GM23338 (cell line): ENCODE results near the gene ROCK2. TPM values are rescaled to one million over a fixed set of nuclear protein-coding genes. Genes with fewer than 3 reads are reported as not detected.

Experiments used
- ATAC-seq: fragments of 200-7000 bp; cut with Tn5 transposase; 3 replicates; pipeline ENCODE4 v1.9.1; 2020
- DNase-seq: peaks from one replicate; pipeline ENCODE4 v3.0.0-alpha.2; 2015; ENCODE audit warnings: low spot score
- H2AFZ ChIP-seq: fragments of 200-600 bp; sonication (generic); 2 replicates; pipeline ENCODE4 v1.8.0; 2016; ENCODE audit warnings: antibody characterized with exemption, mild to moderate bottlenecking, moderate library complexity
- H3F3A ChIP-seq: fragments of 200-600 bp; sonication (generic); replicated peaks from 2 replicates; pipeline ENCODE4 v1.8.0; 2017; ENCODE audit warnings: antibody characterized with exemption, mixed run types, low read depth
- H3K27ac ChIP-seq: fragments of 200-600 bp; sonication (generic); 2 replicates; pipeline ENCODE4 v1.6.1; 2016; ENCODE audit warnings: low read depth
- H3K27me3 ChIP-seq: fragments of 200-600 bp; sonication (generic); 2 replicates; pipeline ENCODE4 v1.8.0; 2016; ENCODE audit warnings: mild to moderate bottlenecking, mixed run types, moderate library complexity; ENCODE audit not compliant: insufficient read depth
- H3K36me3 ChIP-seq: fragments of 200-600 bp; sonication (generic); 2 replicates; pipeline ENCODE4 v1.8.0; 2016; ENCODE audit warnings: mild to moderate bottlenecking; ENCODE audit not compliant: insufficient read depth
- H3K4me1 ChIP-seq: fragments of 200-600 bp; sonication (generic); 2 replicates; pipeline ENCODE4 v1.8.0; 2016; ENCODE audit warnings: mild to moderate bottlenecking, moderate library complexity; ENCODE audit not compliant: insufficient read depth
- H3K4me2 ChIP-seq: fragments of 200-600 bp; sonication (generic); 2 replicates; pipeline ENCODE4 v1.7.1; 2017; ENCODE audit warnings: mixed run types
- H3K4me3 ChIP-seq: fragments of 200-600 bp; sonication (generic); 2 replicates; pipeline ENCODE4 v1.6.1; 2016; ENCODE audit warnings: mixed run types
- H3K79me2 ChIP-seq: fragments of 200-600 bp; sonication (generic); replicated peaks from 2 replicates; pipeline ENCODE4 v1.8.0; 2017; ENCODE audit warnings: mild to moderate bottlenecking; ENCODE audit not compliant: insufficient read depth
- H3K9me2 ChIP-seq: fragments of 200-600 bp; sonication (generic); 2 replicates; pipeline ENCODE4 v1.8.0; 2017; ENCODE audit not compliant: insufficient read depth
- H4K20me1 ChIP-seq: fragments of 200-600 bp; sonication (generic); replicated peaks from 2 replicates; pipeline ENCODE4 v1.8.0; 2017; ENCODE audit warnings: mild to moderate bottlenecking; ENCODE audit not compliant: insufficient read depth
- H3K27ac Mint-ChIP-seq: 2 replicates; pipeline ENCODE4 v1.8.0; 2020; ENCODE audit warnings: inconsistent platforms, mild to moderate bottlenecking, moderate library complexity, mixed read lengths
- H3K27me3 Mint-ChIP-seq: 3 replicates; pipeline ENCODE4 v1.8.0; 2022; ENCODE audit warnings: low read depth, mild to moderate bottlenecking, moderate library complexity, mixed read lengths, inconsistent platforms; ENCODE audit not compliant: insufficient read depth, poor library complexity
- H3K36me3 Mint-ChIP-seq: 3 replicates; pipeline ENCODE4 v1.8.0; 2021; ENCODE audit warnings: low read depth, mild to moderate bottlenecking, inconsistent platforms, moderate library complexity, mixed read lengths
- H3K4me1 Mint-ChIP-seq: 3 replicates; pipeline ENCODE4 v1.8.0; 2020; ENCODE audit warnings: mild to moderate bottlenecking, inconsistent platforms, mixed read lengths
- H3K4me3 Mint-ChIP-seq: 3 replicates; pipeline ENCODE4 v1.8.0; 2021; ENCODE audit warnings: moderate library complexity, mild to moderate bottlenecking, inconsistent platforms, mixed read lengths
- H3K9me3 Mint-ChIP-seq: 3 replicates; pipeline ENCODE4 v1.8.0; 2020; ENCODE audit warnings: moderate library complexity, mild to moderate bottlenecking, inconsistent platforms, mixed read lengths
- CREB1 ChIP-seq: fragments of 250-450 bp; sonication (Bioruptor Pico); IDR thresholded peaks from 2 replicates; pipeline ENCODE4 v1.5.0; 2020; ENCODE audit warnings: low read depth, mild to moderate bottlenecking, moderate library complexity
- EZH2 ChIP-seq: fragments of 200-600 bp; sonication (generic); IDR thresholded peaks from one replicate; pipeline ENCODE4 v1.8.0; 2017; ENCODE audit warnings: antibody characterized with exemption, mild to moderate bottlenecking, low read depth; ENCODE audit not compliant: unreplicated experiment
- EZH2phosphoT487 ChIP-seq: fragments of 200-600 bp; sonication (generic); IDR thresholded peaks from one replicate; pipeline ENCODE4 v1.8.1; 2018; ENCODE audit warnings: antibody characterized with exemption; ENCODE audit not compliant: unreplicated experiment
- NANOG ChIP-seq: IDR thresholded peaks from 2 replicates; pipeline ENCODE4 v1.6.1; 2016; ENCODE audit warnings: antibody characterized with exemption, borderline replicate concordance
- POLR2AphosphoS5 ChIP-seq: IDR thresholded peaks from 2 replicates; pipeline ENCODE4 v1.6.1; 2016; ENCODE audit warnings: antibody characterized with exemption, low read depth
- STAT1 ChIP-seq: IDR thresholded peaks from one replicate; pipeline ENCODE4 v1.6.1; 2016; ENCODE audit warnings: antibody characterized with exemption; ENCODE audit not compliant: unreplicated experiment
- ZNF114 ChIP-seq: fragments of 250-450 bp; sonication (Bioruptor Pico); IDR thresholded peaks from 2 replicates; pipeline ENCODE4 v1.5.0; 2020; ENCODE audit warnings: mild to moderate bottlenecking, moderate library complexity
- ZNF331 ChIP-seq: fragments of 250-450 bp; sonication (Bioruptor Pico); IDR thresholded peaks from 2 replicates; pipeline ENCODE4 v1.5.0; 2020; ENCODE audit warnings: low read depth, mild to moderate bottlenecking, moderate library complexity
- polyA plus RNA-seq: library from polyadenylated mRNA; unstranded; fragments of >200 nt; fragmentation: Nextera tagmentation; extraction: Ambion mirVana; gene quantifications from 2 replicates; pipeline ENCODE4 v1.2.1, GENCODE V29; 2016
- total RNA-seq: library from RNA; depleted of rRNA; stranded (reverse); fragments of >200 nt; shearing (Covaris generic); gene quantifications from 2 replicates; pipeline ENCODE4 v1.2.3, GENCODE V29; 2014
- TF ChIP-seq, protein P1 (sequence below): fragments of 250-450 bp; sonication (Bioruptor Pico); IDR thresholded peaks from 2 replicates; pipeline ENCODE4 v1.5.0; 2020; ENCODE audit warnings: mild to moderate bottlenecking, moderate library complexity
- TF ChIP-seq, protein P2 (sequence below): IDR thresholded peaks from one replicate; pipeline ENCODE4 v1.6.1; 2018; ENCODE audit warnings: antibody characterized with exemption; ENCODE audit not compliant: unreplicated experiment
- TF ChIP-seq, protein P3 (sequence below): IDR thresholded peaks from 2 replicates; pipeline ENCODE4 v1.6.1; 2016; ENCODE audit warnings: antibody characterized with exemption
- TF ChIP-seq, protein P4 (sequence below), 2 experiments: fragments of 200-600 bp in 1 of 2; sonication (generic) in 1 of 2; conservative IDR thresholded peaks; 2 replicates each; pipeline versions ENCODE4 v1.5.1 to v1.6.1; 2016 to 2017; ENCODE audit warnings: antibody characterized with exemption in 2 of 2, low read depth in 2 of 2, mild to moderate bottlenecking in 2 of 2, moderate library complexity in 1 of 2

The ROCK2 gene
- total and polyA plus RNA-seq, 2 experiments from 2014 or later: 16.4 to 28.0 TPM

DNA sequence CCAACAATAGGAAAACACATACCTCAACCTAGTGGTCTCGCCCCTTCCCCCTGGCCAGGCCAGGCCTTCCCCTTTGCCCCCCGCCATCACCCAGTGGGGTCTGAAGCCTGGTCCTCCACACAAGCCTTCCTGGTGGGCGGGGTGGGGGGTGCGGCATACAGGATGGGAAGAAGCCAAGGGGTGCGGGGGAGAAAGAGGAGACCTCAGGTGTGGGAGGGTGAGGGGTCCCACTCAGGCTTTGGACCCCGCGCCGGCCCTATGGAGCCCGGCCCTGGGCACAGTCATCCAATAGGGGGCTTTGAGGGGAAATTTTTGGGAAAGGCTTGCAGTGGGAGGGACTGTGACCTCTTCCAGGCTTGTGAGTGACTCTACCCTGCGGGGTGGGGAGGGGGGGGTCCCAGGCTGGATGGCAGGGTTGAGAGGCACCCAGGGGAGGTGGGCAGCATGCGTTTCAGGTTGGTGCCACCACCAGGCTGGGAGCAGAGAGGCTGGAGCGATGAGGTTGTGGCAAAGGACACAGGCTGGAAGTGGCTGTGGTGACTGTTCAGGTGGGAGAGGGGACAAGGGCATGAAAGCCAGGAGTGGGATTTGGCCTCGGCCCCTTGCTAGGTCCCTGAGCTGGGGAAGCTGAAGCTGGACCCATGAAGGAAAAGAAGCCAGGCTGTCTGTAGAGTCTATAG lies 187.9 kb downstream of the ROCK2 start:
- TF ChIP-seq, protein P1, sequence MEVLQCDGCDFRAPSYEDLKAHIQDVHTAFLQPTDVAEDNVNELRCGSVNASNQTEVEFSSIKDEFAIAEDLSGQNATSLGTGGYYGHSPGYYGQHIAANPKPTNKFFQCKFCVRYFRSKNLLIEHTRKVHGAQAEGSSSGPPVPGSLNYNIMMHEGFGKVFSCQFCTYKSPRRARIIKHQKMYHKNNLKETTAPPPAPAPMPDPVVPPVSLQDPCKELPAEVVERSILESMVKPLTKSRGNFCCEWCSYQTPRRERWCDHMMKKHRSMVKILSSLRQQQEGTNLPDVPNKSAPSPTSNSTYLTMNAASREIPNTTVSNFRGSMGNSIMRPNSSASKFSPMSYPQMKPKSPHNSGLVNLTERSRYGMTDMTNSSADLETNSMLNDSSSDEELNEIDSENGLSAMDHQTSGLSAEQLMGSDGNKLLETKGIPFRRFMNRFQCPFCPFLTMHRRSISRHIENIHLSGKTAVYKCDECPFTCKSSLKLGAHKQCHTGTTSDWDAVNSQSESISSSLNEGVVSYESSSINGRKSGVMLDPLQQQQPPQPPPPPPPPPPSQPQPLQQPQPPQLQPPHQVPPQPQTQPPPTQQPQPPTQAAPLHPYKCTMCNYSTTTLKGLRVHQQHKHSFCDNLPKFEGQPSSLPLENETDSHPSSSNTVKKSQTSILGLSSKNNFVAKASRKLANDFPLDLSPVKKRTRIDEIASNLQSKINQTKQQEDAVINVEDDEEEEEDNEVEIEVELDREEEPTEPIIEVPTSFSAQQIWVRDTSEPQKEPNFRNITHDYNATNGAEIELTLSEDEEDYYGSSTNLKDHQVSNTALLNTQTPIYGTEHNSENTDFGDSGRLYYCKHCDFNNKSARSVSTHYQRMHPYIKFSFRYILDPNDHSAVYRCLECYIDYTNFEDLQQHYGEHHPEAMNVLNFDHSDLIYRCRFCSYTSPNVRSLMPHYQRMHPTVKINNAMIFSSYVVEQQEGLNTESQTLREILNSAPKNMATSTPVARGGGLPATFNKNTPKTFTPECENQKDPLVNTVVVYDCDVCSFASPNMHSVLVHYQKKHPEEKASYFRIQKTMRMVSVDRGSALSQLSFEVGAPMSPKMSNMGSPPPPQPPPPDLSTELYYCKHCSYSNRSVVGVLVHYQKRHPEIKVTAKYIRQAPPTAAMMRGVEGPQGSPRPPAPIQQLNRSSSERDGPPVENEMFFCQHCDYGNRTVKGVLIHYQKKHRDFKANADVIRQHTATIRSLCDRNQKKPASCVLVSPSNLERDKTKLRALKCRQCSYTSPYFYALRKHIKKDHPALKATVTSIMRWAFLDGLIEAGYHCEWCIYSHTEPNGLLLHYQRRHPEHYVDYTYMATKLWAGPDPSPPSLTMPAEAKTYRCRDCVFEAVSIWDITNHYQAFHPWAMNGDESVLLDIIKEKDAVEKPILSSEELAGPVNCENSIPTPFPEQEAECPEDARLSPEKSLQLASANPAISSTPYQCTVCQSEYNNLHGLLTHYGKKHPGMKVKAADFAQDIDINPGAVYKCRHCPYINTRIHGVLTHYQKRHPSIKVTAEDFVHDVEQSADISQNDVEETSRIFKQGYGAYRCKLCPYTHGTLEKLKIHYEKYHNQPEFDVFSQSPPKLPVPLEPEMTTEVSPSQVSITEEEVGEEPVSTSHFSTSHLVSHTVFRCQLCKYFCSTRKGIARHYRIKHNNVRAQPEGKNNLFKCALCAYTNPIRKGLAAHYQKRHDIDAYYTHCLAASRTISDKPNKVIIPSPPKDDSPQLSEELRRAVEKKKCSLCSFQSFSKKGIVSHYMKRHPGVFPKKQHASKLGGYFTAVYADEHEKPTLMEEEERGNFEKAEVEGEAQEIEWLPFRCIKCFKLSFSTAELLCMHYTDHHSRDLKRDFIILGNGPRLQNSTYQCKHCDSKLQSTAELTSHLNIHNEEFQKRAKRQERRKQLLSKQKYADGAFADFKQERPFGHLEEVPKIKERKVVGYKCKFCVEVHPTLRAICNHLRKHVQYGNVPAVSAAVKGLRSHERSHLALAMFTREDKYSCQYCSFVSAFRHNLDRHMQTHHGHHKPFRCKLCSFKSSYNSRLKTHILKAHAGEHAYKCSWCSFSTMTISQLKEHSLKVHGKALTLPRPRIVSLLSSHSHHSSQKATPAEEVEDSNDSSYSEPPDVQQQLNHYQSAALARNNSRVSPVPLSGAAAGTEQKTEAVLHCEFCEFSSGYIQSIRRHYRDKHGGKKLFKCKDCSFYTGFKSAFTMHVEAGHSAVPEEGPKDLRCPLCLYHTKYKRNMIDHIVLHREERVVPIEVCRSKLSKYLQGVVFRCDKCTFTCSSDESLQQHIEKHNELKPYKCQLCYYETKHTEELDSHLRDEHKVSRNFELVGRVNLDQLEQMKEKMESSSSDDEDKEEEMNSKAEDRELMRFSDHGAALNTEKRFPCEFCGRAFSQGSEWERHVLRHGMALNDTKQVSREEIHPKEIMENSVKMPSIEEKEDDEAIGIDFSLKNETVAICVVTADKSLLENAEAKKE (CRISPR knock-in tag): no peak
- TF ChIP-seq CREB1 (no peak), ZNF114 (CRISPR knock-in tag) (no peak), STAT1 (no peak), NANOG (no peak), ZNF331 (CRISPR knock-in tag) (no peak), POLR2AphosphoS5 (no peak), EZH2 (no peak), EZH2phosphoT487 (no peak)
- TF ChIP-seq, protein P2, sequence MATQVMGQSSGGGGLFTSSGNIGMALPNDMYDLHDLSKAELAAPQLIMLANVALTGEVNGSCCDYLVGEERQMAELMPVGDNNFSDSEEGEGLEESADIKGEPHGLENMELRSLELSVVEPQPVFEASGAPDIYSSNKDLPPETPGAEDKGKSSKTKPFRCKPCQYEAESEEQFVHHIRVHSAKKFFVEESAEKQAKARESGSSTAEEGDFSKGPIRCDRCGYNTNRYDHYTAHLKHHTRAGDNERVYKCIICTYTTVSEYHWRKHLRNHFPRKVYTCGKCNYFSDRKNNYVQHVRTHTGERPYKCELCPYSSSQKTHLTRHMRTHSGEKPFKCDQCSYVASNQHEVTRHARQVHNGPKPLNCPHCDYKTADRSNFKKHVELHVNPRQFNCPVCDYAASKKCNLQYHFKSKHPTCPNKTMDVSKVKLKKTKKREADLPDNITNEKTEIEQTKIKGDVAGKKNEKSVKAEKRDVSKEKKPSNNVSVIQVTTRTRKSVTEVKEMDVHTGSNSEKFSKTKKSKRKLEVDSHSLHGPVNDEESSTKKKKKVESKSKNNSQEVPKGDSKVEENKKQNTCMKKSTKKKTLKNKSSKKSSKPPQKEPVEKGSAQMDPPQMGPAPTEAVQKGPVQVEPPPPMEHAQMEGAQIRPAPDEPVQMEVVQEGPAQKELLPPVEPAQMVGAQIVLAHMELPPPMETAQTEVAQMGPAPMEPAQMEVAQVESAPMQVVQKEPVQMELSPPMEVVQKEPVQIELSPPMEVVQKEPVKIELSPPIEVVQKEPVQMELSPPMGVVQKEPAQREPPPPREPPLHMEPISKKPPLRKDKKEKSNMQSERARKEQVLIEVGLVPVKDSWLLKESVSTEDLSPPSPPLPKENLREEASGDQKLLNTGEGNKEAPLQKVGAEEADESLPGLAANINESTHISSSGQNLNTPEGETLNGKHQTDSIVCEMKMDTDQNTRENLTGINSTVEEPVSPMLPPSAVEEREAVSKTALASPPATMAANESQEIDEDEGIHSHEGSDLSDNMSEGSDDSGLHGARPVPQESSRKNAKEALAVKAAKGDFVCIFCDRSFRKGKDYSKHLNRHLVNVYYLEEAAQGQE: no peak
- TF ChIP-seq, protein P3, sequence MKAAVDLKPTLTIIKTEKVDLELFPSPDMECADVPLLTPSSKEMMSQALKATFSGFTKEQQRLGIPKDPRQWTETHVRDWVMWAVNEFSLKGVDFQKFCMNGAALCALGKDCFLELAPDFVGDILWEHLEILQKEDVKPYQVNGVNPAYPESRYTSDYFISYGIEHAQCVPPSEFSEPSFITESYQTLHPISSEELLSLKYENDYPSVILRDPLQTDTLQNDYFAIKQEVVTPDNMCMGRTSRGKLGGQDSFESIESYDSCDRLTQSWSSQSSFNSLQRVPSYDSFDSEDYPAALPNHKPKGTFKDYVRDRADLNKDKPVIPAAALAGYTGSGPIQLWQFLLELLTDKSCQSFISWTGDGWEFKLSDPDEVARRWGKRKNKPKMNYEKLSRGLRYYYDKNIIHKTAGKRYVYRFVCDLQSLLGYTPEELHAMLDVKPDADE: no peak
- TF ChIP-seq, protein P4, sequence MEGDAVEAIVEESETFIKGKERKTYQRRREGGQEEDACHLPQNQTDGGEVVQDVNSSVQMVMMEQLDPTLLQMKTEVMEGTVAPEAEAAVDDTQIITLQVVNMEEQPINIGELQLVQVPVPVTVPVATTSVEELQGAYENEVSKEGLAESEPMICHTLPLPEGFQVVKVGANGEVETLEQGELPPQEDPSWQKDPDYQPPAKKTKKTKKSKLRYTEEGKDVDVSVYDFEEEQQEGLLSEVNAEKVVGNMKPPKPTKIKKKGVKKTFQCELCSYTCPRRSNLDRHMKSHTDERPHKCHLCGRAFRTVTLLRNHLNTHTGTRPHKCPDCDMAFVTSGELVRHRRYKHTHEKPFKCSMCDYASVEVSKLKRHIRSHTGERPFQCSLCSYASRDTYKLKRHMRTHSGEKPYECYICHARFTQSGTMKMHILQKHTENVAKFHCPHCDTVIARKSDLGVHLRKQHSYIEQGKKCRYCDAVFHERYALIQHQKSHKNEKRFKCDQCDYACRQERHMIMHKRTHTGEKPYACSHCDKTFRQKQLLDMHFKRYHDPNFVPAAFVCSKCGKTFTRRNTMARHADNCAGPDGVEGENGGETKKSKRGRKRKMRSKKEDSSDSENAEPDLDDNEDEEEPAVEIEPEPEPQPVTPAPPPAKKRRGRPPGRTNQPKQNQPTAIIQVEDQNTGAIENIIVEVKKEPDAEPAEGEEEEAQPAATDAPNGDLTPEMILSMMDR (conservative IDR thresholded peaks at IDR 0.05; ENCODE audit: low read depth in 2 of 2): no peak
- Histone ChIP-seq H3K4me3 (0 out of 2 replicates have a peak overlapping the region, but pooled peaks have one; percentile 72), H2AFZ (no peak overlapping the region), H3K4me1 (no peaks in the 10 kb centered on the region; the same call in 1 of the 2 replicates), H3K36me3 (no peaks in the 10 kb centered on the region), H3K79me2 (no peaks in the 10 kb centered on the region), H3F3A (peaks cover 14% of the 10 kb centered on the region; the same call in 1 of the 2 replicates), H3K27ac (no peak overlapping the region), H3K27me3 (peaks cover 6% of the 10 kb centered on the region; the same call in 1 of the 2 replicates), H3K9me2 (no peaks in the 10 kb centered on the region), H4K20me1 (no peaks in the 10 kb centered on the region), H3K4me2 (peak overlapping the region; percentile 84)
- no peak overlapping the region for H3K27ac Mint-ChIP-seq
- peaks cover 9% of the 10 kb centered on the region for H3K4me1 Mint-ChIP-seq
- H3K36me3 Mint-ChIP-seq: no peaks in the 10 kb centered on the region; the same call in 2 of the 3 replicates
- peak overlapping the region; percentile 68; the same call in 2 of the 3 replicates for H3K4me3 Mint-ChIP-seq
- no peaks in the 10 kb centered on the region; the same call in 1 of the 3 replicates for H3K9me3 Mint-ChIP-seq
- peaks cover 14% of the 10 kb centered on the region for H3K27me3 Mint-ChIP-seq
- ATAC-seq: no peak
- no peak for DNase-seq
